Immature natural killer cell (primary cell): ENCODE results near the gene CCNK. TPM values are rescaled to one million over a fixed set of nuclear protein-coding genes. Genes with fewer than 3 reads are reported as not detected.
A peak's percentile ranks its signal among the peaks of the same experiment; 100 is the strongest.

Experiments used
- DNase-seq, 3 donors: peaks; one replicate each; pipeline ENCODE4 v3.0.0; 2022; ENCODE audit warnings: mixed read lengths in 1 of 3
- H3K27ac Mint-ChIP-seq, 6 donors: one replicate each; pipeline ENCODE4 v1.8.0; 2020; ENCODE audit warnings: mixed read lengths in 6 of 6, mild to moderate bottlenecking in 5 of 6, inconsistent platforms in 4 of 6, moderate library complexity in 3 of 6
- H3K27me3 Mint-ChIP-seq, 3 donors: one replicate each; pipeline ENCODE4 v1.8.0; 2020 to 2021; ENCODE audit warnings: low read depth in 3 of 3, mild to moderate bottlenecking in 3 of 3, mixed read lengths in 3 of 3, moderate library complexity in 3 of 3, inconsistent platforms in 1 of 3
- H3K36me3 Mint-ChIP-seq, 3 donors: one replicate each; pipeline ENCODE4 v1.8.0; 2020; ENCODE audit warnings: mixed read lengths in 3 of 3, inconsistent platforms in 2 of 3, mild to moderate bottlenecking in 2 of 3
- H3K4me1 Mint-ChIP-seq, 2 donors: one replicate each; pipeline ENCODE4 v1.8.0; 2020; ENCODE audit warnings: inconsistent platforms in 2 of 2, mild to moderate bottlenecking in 2 of 2, mixed read lengths in 2 of 2, moderate library complexity in 1 of 2
- H3K4me3 Mint-ChIP-seq, 5 donors: one replicate each; pipeline ENCODE4 v1.8.0; 2020; ENCODE audit warnings: mild to moderate bottlenecking in 5 of 5, mixed read lengths in 5 of 5, inconsistent platforms in 3 of 5, moderate library complexity in 3 of 5
- H3K9me3 Mint-ChIP-seq, 6 donors: one replicate each; pipeline ENCODE4 v1.8.0; 2020; ENCODE audit warnings: mild to moderate bottlenecking in 6 of 6, mixed read lengths in 6 of 6, inconsistent platforms in 4 of 6, moderate library complexity in 3 of 6
- polyA plus RNA-seq, 3 donors: library from polyadenylated mRNA; unstranded; fragments of 300-500 nt; fragmentation: Illumina TruSeq; gene quantifications; one replicate each; pipeline ENCODE4 v1.2.3, GENCODE V29; 2021

CCNK gene
- polyA plus RNA-seq, 3 donors from 2014 or later = 5.8 to 32.9 (median 13.2) TPM

DNA sequence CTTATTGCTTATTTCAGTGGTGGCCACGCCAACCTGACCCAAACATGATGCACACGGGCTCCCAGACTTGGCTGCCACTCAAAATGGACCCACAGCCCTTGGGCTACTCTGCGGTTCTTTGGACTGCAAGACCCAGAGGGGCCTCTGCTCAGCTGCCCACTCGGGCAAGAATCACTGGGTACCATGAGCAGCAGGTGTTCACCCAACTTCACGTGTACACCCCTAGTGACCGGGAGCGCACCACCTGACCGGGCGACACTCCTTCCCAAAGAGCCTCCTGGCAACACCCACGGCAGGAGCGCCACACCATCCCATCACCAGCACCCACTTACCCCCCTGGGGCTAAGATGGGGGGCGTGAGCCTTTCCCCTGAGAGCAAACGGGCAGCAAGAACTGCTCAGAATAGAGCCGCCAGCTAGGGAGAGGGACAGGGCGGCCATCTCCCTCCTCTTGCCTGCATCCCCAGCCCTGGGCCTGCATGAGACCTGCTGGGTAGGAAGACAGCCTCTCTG lies 32.0 kb downstream of the CCNK start:
- peak overlapping the region in 1 of 6 donors; percentile 24 for H3K27ac Mint-ChIP-seq
- H3K9me3 Mint-ChIP-seq = no peaks in the 10 kb centered on the region
- H3K36me3 Mint-ChIP-seq = peaks cover 0 to 15% (median 0%) of the 10 kb centered on the region in 3 donors
- H3K27me3 Mint-ChIP-seq = peaks cover 3 to 9% (median 8%) of the 10 kb centered on the region in 3 donors
- DNase-seq = no peak
- no peak overlapping the region for H3K4me3 Mint-ChIP-seq
- peaks cover 0 to under 1% of the 10 kb centered on the region in 2 donors for H3K4me1 Mint-ChIP-seq

DNA sequence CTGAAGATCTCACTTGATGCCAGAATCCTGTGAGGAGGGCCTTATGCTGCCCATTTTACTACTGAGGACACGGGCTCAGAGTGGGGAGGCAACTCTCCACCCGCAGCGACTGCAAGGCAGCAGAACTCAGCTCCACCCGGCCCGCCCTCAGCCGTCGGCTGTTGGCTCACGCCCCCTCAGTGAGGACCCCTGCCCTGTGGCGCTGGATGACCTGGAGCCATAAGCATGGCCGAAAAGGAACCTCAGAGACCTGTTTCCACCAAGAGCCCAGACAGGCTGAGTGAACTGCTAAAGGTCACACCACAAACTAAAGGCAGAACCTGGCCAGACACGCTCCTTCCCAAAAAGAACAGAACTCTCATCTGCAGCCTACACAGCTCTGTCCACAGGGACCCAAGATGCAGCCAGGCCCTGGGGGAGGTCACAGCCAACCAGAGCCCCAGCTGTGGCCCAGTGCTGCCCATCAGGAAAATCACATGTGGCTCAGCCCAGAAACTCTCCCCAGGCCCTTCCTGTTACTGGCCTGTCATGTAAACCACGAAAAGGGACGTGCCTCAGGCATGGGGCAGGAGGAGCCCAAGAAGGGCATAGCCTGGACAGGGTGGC lies 32.8 kb downstream of the CCNK start:
- Mint-ChIP-seq H3K4me3 (no peak overlapping the region), H3K4me1 (no peaks in the 10 kb centered on the region), H3K9me3 (no peaks in the 10 kb centered on the region), H3K27ac (peak overlapping the region in 3 of 6 donors; percentile 24 to 72 (median 40)), H3K36me3 (peaks cover 0 to 9% (median 0%) of the 10 kb centered on the region in 3 donors), H3K27me3 (peaks cover 0 to 6% (median 3%) of the 10 kb centered on the region in 3 donors)
- DNase-seq = no peak

DNA sequence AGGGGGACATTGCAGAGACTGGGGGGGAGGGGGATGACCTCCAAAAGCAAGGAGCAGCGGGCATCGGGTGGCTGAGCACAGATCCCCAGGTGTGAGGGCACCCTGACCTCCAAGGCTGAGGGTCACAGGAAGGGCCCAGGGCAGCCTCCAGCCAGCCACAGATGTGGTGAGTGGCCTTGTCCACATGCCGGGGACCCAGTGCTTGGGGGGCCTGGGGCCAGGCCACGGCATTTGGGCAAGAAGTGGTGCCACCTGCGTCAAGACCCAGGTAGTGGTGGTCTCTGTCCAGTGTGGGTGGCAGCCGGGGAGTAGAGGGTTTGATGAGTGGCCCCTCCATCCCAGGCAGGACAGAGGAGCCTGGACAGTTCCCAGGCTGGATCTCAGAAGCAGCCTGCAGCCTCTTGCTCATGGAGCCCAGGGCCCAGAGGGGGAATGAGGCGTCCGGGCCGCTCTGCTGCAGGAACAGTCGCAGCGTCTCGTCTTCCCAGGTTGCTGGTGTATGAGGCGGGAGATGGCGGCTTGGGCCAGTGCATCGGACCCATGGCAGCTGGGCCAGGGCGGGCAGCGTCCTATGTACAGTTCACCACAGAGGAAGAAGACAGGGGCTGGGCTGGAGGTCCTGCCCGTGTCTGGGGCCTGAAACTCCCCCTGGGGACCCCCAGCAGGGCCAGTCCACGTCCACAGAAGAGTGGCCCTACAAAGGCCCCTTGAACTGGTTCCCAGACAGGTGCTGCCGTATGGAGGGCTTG lies 33.5 kb downstream of the CCNK start:
- H3K4me3 Mint-ChIP-seq = no peak overlapping the region
- H3K9me3 Mint-ChIP-seq = no peaks in the 10 kb centered on the region
- no peak for DNase-seq
- peaks cover 0 to 6% (median 2%) of the 10 kb centered on the region in 3 donors for H3K27me3 Mint-ChIP-seq
- peaks cover 0 to 3% (median 0%) of the 10 kb centered on the region in 3 donors for H3K36me3 Mint-ChIP-seq
- no peaks in the 10 kb centered on the region for H3K4me1 Mint-ChIP-seq
- H3K27ac Mint-ChIP-seq = no peak overlapping the region

DNA sequence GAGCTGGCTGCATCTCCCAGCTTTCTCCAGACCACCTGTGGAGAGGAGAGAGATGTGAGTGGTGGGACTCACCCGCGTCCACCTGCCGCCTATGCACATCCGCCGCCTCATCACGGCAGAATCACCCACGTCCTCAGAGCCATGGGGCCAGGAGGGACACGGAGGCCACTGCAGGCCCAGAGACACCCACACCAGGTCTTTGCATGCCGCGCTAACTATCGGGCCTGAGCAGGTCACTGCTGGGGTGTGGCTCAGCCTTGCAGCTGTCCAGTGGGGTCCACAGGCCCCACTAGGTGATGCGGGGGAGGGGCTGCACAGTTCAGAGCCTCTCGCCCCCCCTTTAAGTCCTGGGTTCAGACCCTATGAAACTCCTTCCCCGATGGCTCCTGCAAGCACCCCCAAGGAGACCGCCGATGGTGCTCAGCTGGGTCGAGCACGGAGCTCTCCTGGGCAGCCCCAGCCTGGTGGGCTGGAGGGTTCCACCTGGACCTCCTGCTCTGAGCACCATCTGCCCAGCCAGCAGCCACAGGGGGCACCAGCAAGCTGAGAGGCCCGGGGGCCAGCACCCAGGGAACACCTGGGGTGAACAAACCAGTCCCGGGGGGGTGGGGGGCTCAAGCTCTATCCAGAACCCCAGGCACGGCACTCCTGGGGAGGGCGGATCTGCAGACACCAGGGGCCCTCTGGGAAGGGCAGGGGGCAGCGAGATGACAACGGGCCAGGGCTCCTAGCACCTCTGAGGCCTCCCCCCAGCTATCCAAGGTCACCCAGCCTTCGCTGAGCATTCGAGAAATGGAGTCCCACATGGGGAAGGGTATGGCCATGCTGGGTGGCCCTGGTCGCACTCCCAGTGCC lies 34.3 kb downstream of the CCNK start:
- Mint-ChIP-seq H3K4me3 (no peak overlapping the region), H3K36me3 (peaks cover 0 to 3% (median 0%) of the 10 kb centered on the region in 3 donors), H3K9me3 (no peaks in the 10 kb centered on the region), H3K27ac (no peak overlapping the region), H3K27me3 (peaks cover 0 to 6% (median 3%) of the 10 kb centered on the region in 3 donors), H3K4me1 (no peaks in the 10 kb centered on the region)
- DNase-seq = no peak

DNA sequence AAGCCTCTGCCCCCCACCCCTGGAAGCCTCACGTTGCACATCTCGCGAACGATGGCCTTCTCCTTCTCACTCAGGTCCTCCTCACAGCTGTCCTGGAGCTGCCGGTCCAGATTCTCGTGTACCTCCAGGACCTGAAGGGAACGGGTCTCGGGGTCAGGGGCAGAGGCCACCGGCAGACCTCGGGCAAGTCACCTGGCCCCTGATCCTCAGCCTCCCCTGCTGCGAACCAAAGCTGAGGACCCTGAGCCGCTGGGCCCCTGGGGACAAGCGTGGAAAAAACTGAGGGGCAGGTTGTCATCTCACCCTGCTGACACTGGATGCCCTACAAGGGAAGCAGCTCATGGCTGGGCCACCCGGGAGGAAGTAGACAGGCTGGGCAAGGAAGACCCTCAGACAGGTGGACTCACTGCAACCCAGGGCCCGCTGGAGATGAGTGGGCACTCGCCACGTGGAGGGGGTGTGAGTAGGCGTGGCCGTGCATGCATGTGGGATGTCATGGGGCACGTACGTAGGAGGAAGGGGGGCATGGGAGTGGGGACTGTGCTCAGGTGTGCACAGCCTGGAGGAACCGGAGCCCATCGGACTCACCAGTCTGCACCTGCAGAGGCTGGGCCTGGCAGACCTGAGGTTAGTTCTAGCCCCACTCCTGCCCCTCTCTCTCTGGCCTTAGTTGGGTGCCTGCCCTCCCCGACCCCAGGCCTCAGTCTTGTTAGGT lies 35.1 kb downstream of the CCNK start:
- no peak overlapping the region for H3K27ac Mint-ChIP-seq
- peaks cover 0 to 3% (median 0%) of the 10 kb centered on the region in 3 donors for H3K36me3 Mint-ChIP-seq
- no peak for DNase-seq

DNA sequence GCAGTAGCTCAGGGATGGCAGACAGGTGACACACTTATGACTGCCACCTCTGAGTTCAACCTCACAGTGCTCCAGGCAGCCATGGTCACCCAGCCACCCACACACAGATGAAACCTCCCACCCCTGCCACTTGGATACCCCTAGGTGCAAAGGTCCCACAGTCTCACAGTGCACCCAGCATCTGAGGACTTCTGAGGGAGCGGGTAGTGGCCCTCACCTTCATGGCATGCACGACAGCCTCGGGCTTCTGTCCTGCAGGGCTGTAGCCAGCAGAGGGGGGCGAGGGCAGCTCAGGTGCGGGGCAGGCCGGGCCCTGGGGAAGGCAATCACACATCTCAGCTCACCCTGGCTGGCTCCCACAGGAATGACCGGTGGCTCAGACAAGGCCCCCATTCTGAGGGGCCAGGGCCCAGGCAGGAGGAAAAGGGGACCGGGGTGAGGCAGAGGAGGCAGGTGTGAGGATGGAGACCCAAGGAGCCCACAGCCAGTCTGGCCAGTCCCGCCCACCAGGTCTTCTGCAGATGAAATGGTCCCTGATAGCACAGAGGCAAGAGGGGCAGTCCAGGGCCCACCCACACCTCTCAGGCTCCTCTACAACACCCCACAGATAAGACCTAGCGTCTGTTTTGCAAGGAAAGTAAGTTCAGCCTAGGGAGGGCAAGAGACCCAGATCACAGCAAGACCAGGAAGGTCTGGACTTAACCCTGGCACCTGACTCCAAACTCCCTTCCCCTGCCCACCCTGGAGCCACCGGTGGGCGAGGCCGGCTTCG lies 35.8 kb downstream of the CCNK start:
- no peaks in the 10 kb centered on the region for H3K9me3 Mint-ChIP-seq
- H3K27ac Mint-ChIP-seq = no peak overlapping the region
- no peaks in the 10 kb centered on the region for H3K4me1 Mint-ChIP-seq
- H3K4me3 Mint-ChIP-seq = no peak overlapping the region
- peaks cover 0 to 3% (median 0%) of the 10 kb centered on the region in 3 donors for H3K36me3 Mint-ChIP-seq
- peaks cover 2 to 6% (median 3%) of the 10 kb centered on the region in 3 donors for H3K27me3 Mint-ChIP-seq
- no peak for DNase-seq

More for the DNA sequence above, 35.1 kb downstream of the CCNK start:
- Mint-ChIP-seq H3K9me3 (no peaks in the 10 kb centered on the region), H3K4me1 (no peaks in the 10 kb centered on the region), H3K27me3 (peaks cover 2 to 6% (median 3%) of the 10 kb centered on the region in 3 donors), H3K4me3 (no peak overlapping the region)

DNA sequence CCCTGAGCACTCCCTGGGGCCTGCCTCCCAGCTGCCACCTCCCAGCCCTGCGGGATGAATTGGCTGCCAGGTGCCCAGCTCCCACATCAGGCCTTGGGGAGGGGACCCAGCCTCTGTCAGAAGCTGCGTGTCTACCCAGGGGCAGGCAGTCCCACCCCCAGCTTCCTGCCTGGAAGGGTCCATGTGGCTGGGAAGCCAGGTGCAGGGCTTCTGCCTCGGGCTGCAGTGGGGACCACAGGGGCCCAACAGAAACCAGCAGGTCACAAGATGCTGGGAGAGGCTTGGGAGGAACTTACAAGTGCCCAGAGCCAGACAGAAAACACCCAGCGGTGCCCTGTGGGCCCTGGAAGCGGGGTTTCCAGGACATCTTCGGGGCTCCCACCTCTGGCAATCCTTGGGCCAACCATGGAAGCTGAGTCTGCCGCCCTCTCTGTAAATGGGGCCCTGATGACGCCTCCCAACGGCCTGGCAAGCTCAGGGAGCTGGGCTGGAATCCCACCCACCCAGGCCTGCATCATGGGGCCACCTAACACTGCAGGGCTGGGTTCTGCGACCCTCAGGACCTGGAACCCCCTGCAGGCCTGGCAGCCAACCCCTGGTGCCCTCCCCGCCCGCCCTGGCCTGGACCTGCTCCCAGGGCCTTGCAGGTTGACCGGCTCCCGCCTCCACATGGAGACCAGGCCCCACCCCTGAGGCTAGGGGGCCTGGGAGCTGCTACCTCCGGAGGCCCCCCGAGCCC lies 36.6 kb downstream of the CCNK start:
- H3K4me1 Mint-ChIP-seq = no peaks in the 10 kb centered on the region
- H3K27ac Mint-ChIP-seq = no peak overlapping the region
- no peaks in the 10 kb centered on the region for H3K9me3 Mint-ChIP-seq
- H3K36me3 Mint-ChIP-seq = no peaks in the 10 kb centered on the region
- peaks cover 2 to 6% (median 3%) of the 10 kb centered on the region in 3 donors for H3K27me3 Mint-ChIP-seq
- no peak overlapping the region for H3K4me3 Mint-ChIP-seq
- no peak for DNase-seq

DNA sequence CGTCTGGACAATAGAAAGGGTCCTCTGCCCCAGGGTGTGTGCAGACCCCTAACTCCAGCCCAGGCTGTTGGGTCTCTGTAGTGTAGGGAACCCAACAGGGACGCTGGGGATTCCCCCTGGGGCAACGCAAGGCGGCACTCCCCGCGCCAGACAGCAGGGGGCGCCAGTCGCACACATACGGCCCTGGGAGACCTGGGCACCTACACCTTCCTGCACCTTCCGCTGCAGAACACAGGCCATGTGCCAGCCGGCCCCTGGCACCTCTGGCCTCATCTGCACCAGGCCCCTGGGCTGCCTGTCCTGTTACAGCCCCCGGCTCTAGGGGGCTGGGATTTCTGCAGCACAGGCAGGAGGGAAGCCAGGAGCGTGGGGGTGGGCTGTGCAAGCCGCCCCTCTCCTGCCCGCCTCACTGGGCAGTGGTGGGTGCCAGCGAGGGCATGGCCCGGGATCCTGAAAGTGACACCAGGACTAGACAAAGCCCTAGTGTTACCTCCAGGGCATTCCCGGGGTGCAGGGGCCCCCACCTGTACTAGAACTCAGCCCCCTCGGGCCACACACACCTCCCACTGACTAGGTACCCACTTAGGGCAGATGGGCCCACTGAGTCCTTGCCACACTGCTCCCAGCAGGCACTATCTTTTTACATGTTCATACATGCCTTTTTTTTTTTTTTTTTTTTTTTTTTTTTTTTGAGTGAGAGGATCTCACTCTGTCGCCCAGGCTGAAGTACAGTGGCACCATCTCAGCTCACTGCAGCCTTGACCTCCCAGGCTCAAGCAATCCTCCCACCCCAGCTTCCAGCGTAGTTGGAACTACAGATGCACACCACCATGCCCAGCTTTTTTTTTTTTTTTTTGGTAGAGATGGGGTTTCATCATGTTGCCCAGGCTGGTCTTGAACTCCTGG lies 37.5 kb downstream of the CCNK start:
- Mint-ChIP-seq H3K36me3 (no peaks in the 10 kb centered on the region), H3K27ac (no peak overlapping the region), H3K27me3 (peaks cover 2 to 6% (median 3%) of the 10 kb centered on the region in 3 donors), H3K9me3 (no peaks in the 10 kb centered on the region), H3K4me3 (no peak overlapping the region), H3K4me1 (no peaks in the 10 kb centered on the region)
- peak; percentile 65 to 77 (median 72) for DNase-seq

DNA sequence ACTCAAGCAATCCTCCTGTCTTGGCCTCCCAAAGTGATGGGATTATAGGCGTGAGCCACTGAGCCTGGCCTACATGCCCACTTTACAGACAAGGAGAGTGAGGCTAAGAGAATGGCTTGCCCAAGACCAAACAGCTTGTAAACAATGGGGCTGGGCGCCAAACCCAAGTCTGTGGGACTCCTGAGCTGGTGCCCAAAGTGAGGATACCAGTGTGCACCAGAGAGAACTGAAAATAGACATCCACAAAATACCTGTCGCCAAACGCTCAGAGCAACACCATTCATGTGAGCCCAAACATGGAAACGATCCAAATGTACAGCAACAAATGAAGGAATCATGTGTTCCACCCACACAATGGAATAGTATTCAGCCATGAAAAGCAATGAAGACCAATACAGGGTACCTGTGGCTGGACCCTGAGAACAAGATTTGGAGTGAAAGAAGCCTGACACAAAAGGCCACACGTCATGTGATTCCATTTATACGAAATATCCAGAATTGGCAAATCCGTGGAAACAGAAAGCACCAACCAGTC lies 38.2 kb downstream of the CCNK start:
- no peaks in the 10 kb centered on the region for H3K36me3 Mint-ChIP-seq
- DNase-seq = no peak
- H3K4me1 Mint-ChIP-seq = no peaks in the 10 kb centered on the region
- H3K27me3 Mint-ChIP-seq = peaks cover 3% of the 10 kb centered on the region in 3 donors
- no peaks in the 10 kb centered on the region for H3K9me3 Mint-ChIP-seq
- H3K27ac Mint-ChIP-seq = no peak overlapping the region
- no peak overlapping the region for H3K4me3 Mint-ChIP-seq

DNA sequence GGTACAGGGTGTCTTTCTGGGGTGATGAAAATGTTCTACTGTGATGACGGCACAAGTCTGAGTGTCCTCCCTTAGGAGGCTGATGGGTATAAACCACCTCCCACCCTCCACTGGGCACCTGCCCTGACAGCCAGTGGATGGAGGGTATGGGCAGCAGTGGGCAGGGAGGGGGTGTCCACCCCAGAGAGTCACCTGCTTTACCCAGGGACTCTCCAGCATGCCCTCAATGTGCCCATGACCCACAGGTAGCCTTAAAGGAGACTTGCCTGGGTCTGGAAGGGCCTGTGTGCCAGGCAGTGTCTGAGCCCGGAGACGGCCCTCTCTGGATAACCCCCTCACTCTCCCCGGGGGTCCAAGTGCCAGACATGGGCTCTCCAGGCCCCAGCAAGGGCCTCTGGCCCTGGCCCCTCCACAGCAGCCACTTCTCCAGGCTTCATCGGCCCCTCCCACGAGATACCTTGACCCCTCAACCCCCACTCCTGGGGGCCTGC lies 38.8 kb downstream of the CCNK start:
- H3K9me3 Mint-ChIP-seq = no peaks in the 10 kb centered on the region
- no peak for DNase-seq

DNA sequence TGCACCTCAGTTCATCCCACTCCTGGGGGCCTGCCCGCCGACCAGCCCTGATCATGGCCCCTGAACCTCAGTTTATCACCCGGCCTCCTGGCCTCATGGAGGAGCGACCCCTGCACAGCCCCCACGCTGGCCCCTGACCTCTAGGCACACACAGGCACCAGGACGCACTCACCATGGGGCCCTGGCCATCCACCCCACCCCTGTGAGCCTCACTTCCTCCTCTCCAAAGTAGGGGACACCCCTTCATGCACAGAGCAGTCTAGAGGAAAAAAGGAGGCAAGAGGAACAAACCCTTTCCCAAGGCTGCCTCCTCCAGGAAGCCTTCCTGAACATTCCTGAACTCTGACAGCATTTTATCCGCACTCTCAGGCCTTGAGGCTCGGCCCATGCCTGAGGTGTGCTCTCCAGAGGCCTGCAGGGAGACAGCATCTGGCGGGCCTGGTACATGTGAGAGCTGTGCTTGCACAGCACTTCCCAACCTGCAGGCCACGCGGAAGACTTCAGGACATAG lies 39.4 kb downstream of the CCNK start:
- Mint-ChIP-seq H3K4me3 (no peak overlapping the region), H3K4me1 (no peaks in the 10 kb centered on the region), H3K36me3 (no peaks in the 10 kb centered on the region), H3K27ac (no peak overlapping the region), H3K27me3 (peaks cover 0 to 3% (median 3%) of the 10 kb centered on the region in 3 donors), H3K9me3 (no peaks in the 10 kb centered on the region)
- DNase-seq = no peak

More for the DNA sequence above, 38.8 kb downstream of the CCNK start:
- no peaks in the 10 kb centered on the region for H3K4me1 Mint-ChIP-seq
- H3K36me3 Mint-ChIP-seq = no peaks in the 10 kb centered on the region
- no peak overlapping the region for H3K4me3 Mint-ChIP-seq
- peaks cover 0 to 3% (median 3%) of the 10 kb centered on the region in 3 donors for H3K27me3 Mint-ChIP-seq
- H3K27ac Mint-ChIP-seq = no peak overlapping the region
